Endometrial microvascular endothelial cells (primary cell): ENCODE data around the gene SIVA1. TPM values are rescaled to one million over a fixed set of nuclear protein-coding genes. Genes with fewer than 3 reads are reported as not detected.

Source experiments
- in situ Hi-C: cut with HindIII; loops from 2 replicates; pipeline ENCODE4 v1.10.0; 2017; ENCODE audit warnings: low sequenced_read_pairs, low pct_unique_long_range_greater_than_20kb; ENCODE audit errors: inconsistent ontology term
- total RNA-seq: library from RNA; depleted of rRNA; stranded (reverse); fragments of >200 nt; gene quantifications from one replicate; pipeline ENCODE4 v1.2.3, GENCODE V29; 2015; ENCODE audit errors: inconsistent ontology term

Gene SIVA1
- total RNA-seq, 1 donor from 2014 or later: 250 TPM

DNA sequence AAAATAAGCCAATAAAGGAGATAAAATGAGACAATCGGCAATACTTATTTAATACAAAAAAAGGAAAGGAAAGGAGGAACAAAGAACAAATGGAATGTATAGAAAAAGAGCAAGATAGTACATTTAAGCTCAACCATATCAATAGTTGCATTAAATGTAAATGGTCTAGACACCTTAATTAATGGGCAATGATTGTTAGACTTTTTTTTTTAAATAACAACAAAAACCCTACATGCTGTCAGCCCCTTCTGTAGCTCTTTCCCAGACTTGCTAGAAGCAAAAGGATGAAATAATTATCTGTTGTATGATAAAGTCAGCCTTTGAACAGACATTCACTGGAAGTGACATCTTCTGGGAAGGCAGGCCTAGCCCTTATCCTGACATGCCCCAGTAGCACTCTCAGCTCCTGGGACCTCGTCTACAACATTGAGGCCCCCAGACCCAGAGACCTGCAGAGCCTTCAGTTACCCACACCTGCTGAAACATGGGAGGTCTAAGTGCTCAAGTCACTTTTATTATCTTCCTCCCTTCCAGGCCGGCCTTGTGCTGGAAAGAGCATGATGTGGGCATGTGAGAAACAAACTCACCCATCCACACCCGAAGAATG, 13.4 kb downstream of the SIVA1 start:
- in situ Hi-C loops: no loop called here

GRCh38 chr14:104766863-104767633, 14.1 kb downstream of the SIVA1 start:
- in situ Hi-C loops: no loop called here

GRCh38 chr14:104767634-104767918, 14.6 kb downstream of the SIVA1 start:
- in situ Hi-C loops: no loop called here

GRCh38 chr14:104768437-104769323, 15.7 kb downstream of the SIVA1 start:
- in situ Hi-C loops: no loop called here

DNA sequence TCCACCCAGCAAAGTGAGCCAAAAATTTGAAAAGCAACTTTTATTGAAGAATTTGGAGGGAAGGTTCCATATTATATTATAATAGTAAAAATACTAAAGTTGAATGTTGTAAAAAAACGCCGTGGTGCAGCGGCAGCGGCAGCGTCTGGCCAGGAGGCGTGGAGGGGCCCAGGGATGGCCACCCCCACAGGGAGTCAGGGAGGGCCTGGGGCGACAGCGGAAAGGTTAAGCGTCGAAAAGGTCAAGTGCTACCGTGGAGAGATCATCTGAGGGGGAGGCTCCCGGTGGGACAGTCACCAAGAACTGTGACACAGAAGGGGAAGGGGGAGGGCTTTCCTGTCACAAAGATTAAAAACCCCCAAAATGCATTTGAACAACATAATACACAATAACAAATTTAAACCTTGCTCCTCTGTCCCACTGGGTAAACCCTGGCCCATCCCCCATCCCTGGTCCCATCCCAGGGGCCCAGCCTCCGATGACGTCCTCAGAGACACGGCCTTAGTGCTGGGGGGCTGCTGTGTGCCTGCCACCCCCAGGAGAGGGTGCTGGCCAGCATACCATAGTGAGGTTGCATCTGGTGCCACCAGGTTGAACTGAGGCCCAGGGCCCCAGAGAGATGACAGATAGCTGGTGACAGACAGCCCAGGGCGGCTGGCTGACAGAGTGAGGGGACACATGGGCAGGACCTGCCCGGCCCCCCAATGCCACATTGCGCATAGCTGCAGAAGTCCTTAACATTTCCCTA, 16.6 kb downstream of the SIVA1 start:
- in situ Hi-C loops: no loop called here

DNA sequence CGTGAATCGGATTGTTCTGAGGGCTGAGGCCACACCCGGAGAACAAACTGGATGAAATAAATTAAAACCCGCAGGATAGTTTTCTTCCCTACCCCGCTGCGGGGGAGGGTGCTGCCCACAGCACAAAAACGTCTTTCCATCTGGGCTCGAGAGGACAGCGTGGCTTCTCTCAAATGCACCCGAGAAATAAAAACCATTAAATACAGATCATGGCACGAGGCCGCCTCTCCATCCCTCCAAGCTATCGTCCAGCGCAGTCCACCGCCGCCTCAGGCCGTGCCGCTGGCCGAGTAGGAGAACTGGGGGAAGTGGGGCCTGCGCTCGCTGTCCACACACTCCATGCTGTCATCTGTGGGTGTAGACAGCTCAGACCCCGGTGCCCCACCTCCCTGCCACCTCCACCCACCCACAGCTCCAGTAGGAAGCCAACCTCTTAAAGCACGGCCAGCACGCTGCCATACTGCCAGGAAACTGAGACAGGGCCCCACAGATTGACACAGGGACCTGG, 17.2 kb downstream of the SIVA1 start:
- in situ Hi-C loops: no loop called here

DNA sequence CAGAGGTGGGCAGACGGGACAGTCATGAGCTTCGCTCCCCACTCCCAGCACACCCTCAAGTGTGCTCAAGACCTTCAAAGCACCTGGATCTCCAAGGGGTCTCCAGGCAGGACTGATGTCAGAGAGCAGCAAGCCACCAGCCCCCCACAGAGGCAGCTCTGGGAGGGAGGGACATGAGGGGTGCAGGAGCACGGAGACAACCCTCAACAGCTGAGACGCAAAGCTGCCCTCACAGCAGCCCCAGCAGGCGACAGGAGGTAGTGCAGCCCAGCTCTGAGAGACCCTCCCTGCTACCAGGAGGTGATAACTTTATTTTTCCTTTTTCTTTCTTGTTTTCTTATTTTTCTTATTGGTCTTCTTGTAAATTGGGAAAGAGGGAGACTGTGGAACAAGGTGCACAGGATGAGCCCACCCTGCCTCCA, 17.9 kb downstream of the SIVA1 start:
- in situ Hi-C loops: no loop called here

GRCh38 chr14:104771374-104771773, 18.4 kb downstream of the SIVA1 start:
- in situ Hi-C loops: no loop called here

GRCh38 chr14:104771918-104772706, 19.2 kb downstream of the SIVA1 start:
- in situ Hi-C loops: no loop called here

- in situ Hi-C loops: no loop called here
These were observed 20.0 kb downstream of the SIVA1 start for GRCh38 chr14:104772707-104773504.

DNA sequence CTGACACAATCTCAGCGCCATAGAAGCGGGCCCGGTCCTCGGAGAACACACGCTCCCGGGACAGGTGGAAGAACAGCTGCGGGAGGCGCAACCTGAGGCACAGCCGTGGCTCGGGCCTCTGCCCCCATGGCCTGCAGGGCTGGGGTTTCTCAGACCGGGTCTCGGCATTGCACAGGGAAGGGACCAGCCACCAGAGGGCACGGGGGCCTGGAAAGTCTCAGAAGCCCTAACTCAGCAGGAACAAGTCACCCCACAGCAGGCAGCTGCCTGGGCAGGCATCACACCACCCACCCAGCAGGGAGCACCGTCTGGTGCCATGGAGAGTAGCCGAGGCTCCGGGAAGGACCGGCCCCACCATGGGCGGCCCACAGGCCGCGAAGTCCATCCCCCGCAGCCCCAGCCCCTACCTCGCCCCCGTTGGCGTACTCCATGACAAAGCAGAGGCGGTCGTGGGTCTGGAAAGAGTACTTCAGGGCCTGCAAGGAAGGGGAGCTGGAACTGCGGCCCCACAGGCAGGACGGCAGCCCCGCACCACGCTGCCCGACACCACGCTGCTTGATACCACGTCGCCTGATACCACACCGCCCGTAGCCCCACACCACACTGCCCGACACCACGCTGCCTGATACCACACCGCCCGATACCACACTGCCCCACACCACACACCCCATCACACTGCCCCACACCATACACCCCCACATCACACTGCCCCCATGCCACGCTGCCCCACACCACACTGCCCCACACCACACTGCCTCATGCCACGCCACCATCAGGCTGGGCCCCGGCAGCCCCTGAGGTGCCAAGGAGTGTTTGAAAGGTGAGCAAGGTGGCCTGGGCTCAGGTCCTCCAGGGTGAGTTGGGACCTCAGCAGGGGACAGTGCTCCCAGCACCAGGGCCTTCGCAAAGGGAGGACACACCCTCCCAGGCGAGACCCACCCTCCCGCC, 20.8 kb downstream of the SIVA1 start:
- in situ Hi-C loops: no loop called here

DNA sequence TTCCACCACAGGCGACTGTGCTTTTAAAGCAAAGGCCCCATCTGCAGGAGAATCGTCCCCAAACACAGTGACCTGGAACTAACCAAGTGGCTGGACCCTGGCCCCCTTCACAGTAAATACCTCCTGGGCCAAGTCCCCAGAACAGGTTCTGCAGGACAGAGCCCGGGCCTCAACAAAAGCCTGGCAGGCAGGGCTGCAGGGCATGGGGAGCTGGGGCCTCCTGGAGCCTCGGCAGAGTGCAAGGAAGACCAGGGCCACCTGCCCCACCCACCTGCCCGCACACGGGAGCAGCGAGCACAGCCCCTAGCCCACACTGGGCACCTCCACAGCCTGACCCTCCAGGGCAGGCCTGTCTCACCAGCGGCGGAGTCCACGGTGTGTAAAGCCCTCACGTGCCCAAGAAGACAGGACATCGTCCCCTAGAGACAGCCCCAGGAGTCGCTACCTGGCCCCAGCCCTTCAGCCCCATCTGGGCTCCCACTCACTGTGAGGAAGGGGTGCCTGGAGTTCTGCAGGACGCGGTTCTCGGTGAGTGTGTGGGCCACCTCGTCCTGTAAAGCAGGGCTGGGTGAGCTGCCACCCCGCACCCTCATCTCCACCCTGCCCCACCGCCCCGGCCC, 21.6 kb downstream of the SIVA1 start:
- in situ Hi-C loops: no loop called here

DNA sequence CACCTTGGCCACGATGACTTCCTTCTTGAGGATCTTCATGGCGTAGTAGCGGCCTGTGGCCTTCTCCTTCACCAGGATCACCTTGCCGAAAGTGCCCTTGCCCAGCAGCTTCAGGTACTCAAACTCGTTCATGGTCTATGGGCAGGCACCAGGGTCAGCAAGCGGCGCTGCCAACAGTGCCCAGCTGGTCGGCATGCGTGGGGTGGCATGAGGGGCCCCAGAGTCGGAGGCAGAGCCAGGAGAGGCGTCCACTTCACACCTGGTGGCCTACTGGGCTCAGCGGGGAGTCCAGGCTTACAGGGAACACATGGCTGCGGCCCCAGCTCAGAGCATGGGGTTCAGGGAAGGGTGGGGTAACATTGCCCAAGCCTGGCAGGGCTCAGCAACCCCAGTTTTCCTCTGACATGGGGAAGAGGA, 22.1 kb downstream of the SIVA1 start:
- in situ Hi-C loops: no loop called here

GRCh38 chr14:104776481-104776880, 23.5 kb downstream of the SIVA1 start:
- in situ Hi-C loops: no loop called here

- in situ Hi-C loops: no loop called here
These were observed 24.2 kb downstream of the SIVA1 start for GRCh38 chr14:104776961-104777807.
